ENCODE results near the gene MYO9A. TPM values are rescaled to one million over a fixed set of nuclear protein-coding genes. Genes with fewer than 3 reads are reported as not detected.

The MYO9A gene
- total RNA-seq, 2 donors from 2014 or later: 12.9 to 27.8 TPM

GRCh38 chr15:71810256-71811035 lies 307.5 kb downstream of the MYO9A start, which contains the start of gene NR2E3:
TSS of gene NR2E3 (plus strand) at chr15:71810554. CDS start at chr15:71810744, 190 bp downstream.
- no peaks in the 10 kb centered on the region for H3K36me3 ChIP-seq (replicated peaks in 1 of 2; ENCODE audit: insufficient read depth in 1 of 2, low read depth in 2 of 2)
- H3K4me1 ChIP-seq: peaks cover 4% of the 10 kb centered on the region
- H3K27ac ChIP-seq: no peak within 1 kb of the TSS
- no peaks in the 10 kb centered on the region for H3K27me3 ChIP-seq
- H3K4me3 ChIP-seq: no peak within 1 kb of the TSS
- TF ChIP-seq, protein P1, sequence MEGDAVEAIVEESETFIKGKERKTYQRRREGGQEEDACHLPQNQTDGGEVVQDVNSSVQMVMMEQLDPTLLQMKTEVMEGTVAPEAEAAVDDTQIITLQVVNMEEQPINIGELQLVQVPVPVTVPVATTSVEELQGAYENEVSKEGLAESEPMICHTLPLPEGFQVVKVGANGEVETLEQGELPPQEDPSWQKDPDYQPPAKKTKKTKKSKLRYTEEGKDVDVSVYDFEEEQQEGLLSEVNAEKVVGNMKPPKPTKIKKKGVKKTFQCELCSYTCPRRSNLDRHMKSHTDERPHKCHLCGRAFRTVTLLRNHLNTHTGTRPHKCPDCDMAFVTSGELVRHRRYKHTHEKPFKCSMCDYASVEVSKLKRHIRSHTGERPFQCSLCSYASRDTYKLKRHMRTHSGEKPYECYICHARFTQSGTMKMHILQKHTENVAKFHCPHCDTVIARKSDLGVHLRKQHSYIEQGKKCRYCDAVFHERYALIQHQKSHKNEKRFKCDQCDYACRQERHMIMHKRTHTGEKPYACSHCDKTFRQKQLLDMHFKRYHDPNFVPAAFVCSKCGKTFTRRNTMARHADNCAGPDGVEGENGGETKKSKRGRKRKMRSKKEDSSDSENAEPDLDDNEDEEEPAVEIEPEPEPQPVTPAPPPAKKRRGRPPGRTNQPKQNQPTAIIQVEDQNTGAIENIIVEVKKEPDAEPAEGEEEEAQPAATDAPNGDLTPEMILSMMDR (IDR thresholded peaks at IDR 0.05): no peak
- no peak for TF ChIP-seq POLR2A (IDR thresholded peaks at IDR 0.05)
- DNase-seq (no peak), ATAC-seq (no peak)
- intact Hi-C loops (cut with DNase I): no loop called here
- H3K9me3 ChIP-seq: no peaks in the 10 kb centered on the region
- 39 to 46% methylated on average over 11 to 14 of the region's 16 CpGs for WGBS, 2 donors

GRCh38 chr15:71809346-71809745 lies 308.6 kb downstream of the MYO9A start:
- TF ChIP-seq POLR2A (IDR thresholded peaks at IDR 0.05): no peak
- TF ChIP-seq, protein P1 (IDR thresholded peaks at IDR 0.05): no peak
- 67 to 90% methylated on average over 8 of the region's 8 CpGs for WGBS, 2 donors
- no peak for ATAC-seq
- DNase-seq: no peak
- Histone ChIP-seq H3K9me3 (no peaks in the 10 kb centered on the region), H3K36me3 (replicated peaks in 1 of 2; ENCODE audit: insufficient read depth in 1 of 2, low read depth in 2 of 2) (no peaks in the 10 kb centered on the region), H3K27me3 (no peaks in the 10 kb centered on the region), H3K4me1 (peaks cover 9% of the 10 kb centered on the region), H3K27ac (no peak overlapping the region), H3K4me3 (no peak overlapping the region)
- intact Hi-C loops (cut with DNase I): loop anchor here (10.0 kb wide), 1 partner anchor 345 kb away; no protein-coding TSS in a partner anchor

GRCh38 chr15:71808311-71809020 lies 309.5 kb downstream of the MYO9A start:
- ATAC-seq (no peak), DNase-seq (no peak)
- Histone ChIP-seq H3K9me3 (no peaks in the 10 kb centered on the region), H3K27me3 (no peaks in the 10 kb centered on the region), H3K27ac (no peak overlapping the region), H3K36me3 (replicated peaks in 1 of 2; ENCODE audit: insufficient read depth in 1 of 2, low read depth in 2 of 2) (no peaks in the 10 kb centered on the region), H3K4me3 (no peak overlapping the region), H3K4me1 (peaks cover 13% of the 10 kb centered on the region)
- no peak for TF ChIP-seq POLR2A (IDR thresholded peaks at IDR 0.05)
- TF ChIP-seq, protein P1 (IDR thresholded peaks at IDR 0.05): no peak
- intact Hi-C loops (cut with DNase I): loop anchor here (10.0 kb wide), 1 partner anchor 346 kb away; no protein-coding TSS in a partner anchor
- WGBS, 2 donors: 70 to 74% methylated on average over 18 of the region's 18 CpGs

DNA sequence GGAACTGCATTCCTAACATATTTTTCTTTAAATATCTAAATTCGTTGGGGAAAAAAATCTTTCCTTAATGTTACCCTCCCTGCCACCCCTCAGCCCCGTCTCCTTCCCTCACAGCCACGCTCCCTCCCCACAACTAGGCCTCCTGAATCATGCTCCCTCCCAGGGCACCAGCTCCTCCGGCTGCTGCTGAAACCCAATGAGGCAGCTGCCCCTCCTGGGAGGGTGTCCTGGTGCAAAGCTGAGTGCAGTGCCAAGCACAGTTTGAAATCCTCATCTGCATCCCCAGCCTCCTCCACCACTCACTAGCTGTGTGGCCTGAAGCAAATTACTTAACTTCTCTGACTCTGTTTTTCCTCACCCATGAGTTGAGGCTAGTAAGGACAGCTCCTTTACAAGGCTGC lies 310.3 kb downstream of the MYO9A start:
- intact Hi-C loops (cut with DNase I): loop anchor here (10.0 kb wide), 1 partner anchor 347 kb away; no protein-coding TSS in a partner anchor
- no peaks in the 10 kb centered on the region for H3K36me3 ChIP-seq (replicated peaks in 1 of 2; ENCODE audit: insufficient read depth in 1 of 2, low read depth in 2 of 2)

More for the DNA sequence above, 310.3 kb downstream of the MYO9A start:
- Histone ChIP-seq H3K4me3 (no peak overlapping the region), H3K27me3 (no peaks in the 10 kb centered on the region), H3K27ac (no peak overlapping the region), H3K9me3 (no peaks in the 10 kb centered on the region), H3K4me1 (peaks cover 13% of the 10 kb centered on the region)
- WGBS, 2 donors: 52 to 59% methylated on average over 4 of the region's 4 CpGs
- TF ChIP-seq POLR2A (IDR thresholded peaks at IDR 0.05): no peak
- TF ChIP-seq, protein P1 (IDR thresholded peaks at IDR 0.05): no peak
- DNase-seq (no peak), ATAC-seq (no peak)

All from body of pancreas (tissue), 4 donors.